ENCODE measurements around the gene FMN2.

FMN2 gene

DNA sequence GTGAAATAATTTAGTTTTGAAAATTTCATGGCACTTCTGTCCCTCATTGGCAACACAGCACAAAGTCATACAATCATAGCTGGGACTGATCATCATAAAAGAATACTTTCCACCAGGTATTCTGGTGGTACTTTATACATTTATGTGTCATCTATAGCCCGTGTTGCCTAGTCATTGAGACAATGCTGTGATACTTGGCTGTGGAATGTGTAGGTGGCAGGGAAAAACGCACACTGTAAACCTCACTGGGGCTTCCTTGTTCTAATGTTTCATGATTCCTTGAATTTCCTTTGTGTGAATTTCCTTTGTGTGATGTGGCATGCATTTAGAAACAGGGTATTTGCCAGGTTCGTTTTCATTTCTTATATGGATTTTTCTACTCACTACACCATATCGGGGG, 118.3 kb downstream of the FMN2 start:
- H3K27ac ChIP-seq = no peak overlapping the region
- TF ChIP-seq, protein P1, sequence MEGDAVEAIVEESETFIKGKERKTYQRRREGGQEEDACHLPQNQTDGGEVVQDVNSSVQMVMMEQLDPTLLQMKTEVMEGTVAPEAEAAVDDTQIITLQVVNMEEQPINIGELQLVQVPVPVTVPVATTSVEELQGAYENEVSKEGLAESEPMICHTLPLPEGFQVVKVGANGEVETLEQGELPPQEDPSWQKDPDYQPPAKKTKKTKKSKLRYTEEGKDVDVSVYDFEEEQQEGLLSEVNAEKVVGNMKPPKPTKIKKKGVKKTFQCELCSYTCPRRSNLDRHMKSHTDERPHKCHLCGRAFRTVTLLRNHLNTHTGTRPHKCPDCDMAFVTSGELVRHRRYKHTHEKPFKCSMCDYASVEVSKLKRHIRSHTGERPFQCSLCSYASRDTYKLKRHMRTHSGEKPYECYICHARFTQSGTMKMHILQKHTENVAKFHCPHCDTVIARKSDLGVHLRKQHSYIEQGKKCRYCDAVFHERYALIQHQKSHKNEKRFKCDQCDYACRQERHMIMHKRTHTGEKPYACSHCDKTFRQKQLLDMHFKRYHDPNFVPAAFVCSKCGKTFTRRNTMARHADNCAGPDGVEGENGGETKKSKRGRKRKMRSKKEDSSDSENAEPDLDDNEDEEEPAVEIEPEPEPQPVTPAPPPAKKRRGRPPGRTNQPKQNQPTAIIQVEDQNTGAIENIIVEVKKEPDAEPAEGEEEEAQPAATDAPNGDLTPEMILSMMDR (IDR thresholded peaks at IDR 0.05) = no peak

GRCh38 chr1:240212556-240212955, 120.9 kb downstream of the FMN2 start:
- H3K27ac ChIP-seq = no peak overlapping the region
- TF ChIP-seq, protein P1 (IDR thresholded peaks at IDR 0.05) = no peak

GRCh38 chr1:240217403-240217802, 125.7 kb downstream of the FMN2 start:
- H3K27ac ChIP-seq = no peak overlapping the region
- TF ChIP-seq ZFX (IDR thresholded peaks at IDR 0.05; ENCODE audit: borderline replicate concordance) = no peak
- TF ChIP-seq, protein P1 (IDR thresholded peaks at IDR 0.05) = no peak

- H3K27ac ChIP-seq = no peak overlapping the region
- TF ChIP-seq ZFX (IDR thresholded peaks at IDR 0.05; ENCODE audit: borderline replicate concordance) = no peak
- TF ChIP-seq, protein P1 (IDR thresholded peaks at IDR 0.05) = no peak
Observed at GRCh38 chr1:240219104-240219503, 127.4 kb downstream of the FMN2 start.

DNA sequence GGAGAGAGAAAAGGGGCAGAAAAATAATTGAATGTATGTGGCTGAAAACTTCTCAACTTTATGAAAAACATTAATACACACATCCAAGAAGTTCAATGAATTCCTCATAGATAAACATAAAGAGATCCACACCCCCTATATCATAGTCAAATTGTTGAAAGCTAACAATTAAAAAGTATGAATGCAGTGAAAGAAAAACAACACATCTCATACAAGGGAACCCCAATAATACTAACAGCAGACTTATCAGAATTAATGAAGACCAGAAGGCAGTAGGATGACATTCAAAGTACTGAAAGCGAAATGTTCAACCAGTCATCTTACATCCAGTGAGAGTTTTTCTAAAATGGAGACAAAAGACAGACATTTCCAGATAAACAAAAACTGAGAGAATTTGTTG, 134.4 kb downstream of the FMN2 start:
- TF ChIP-seq ZFX (IDR thresholded peaks at IDR 0.05; ENCODE audit: borderline replicate concordance) = no peak
- TF ChIP-seq, protein P1 (IDR thresholded peaks at IDR 0.05) = no peak

DNA sequence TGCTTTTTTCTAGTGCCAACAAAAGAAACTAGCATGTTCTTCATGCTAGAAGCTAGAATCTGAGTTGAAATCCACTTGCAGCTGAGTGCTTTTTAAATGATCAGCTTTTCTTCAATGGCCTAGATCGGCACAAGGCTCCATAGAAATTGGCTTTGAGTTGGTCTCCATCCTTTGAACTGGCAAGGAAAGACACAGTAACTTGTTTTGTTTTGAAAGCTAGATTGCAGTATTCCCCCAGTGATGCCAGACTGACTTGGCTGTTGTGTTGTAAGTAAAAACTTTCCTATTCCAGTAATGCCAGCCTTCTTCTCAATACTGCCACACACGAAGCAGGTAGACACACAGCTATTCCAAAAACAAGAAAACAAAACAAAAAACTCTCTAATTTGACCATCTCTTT, 139.1 kb downstream of the FMN2 start:
- TF ChIP-seq, protein P1 (IDR thresholded peaks at IDR 0.05) = no peak
- TF ChIP-seq ZFX (IDR thresholded peaks at IDR 0.05; ENCODE audit: borderline replicate concordance) = no peak

More for the DNA sequence above, 134.4 kb downstream of the FMN2 start:
- no peak overlapping the region for H3K27ac ChIP-seq

DNA sequence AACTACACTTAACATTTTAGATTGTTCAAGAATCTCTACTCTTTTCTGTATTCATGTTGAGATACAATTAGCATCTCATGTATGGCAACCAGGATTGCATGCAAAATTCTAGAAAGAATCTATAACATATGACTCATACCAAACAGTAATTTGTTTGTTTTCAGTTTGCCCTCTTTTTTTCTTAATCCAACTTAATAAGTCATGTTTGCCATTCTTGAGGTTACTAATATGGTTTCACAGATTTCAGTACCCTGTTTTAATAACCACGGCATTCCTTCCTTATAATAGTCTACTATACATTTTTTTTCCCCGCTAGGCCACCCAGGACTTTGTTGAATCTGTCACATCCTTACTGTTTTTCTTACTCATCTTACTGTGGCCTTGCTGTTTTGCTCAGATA, 140.8 kb downstream of the FMN2 start:
- TF ChIP-seq, protein P1 (IDR thresholded peaks at IDR 0.05) = no peak
- no peak for TF ChIP-seq ZFX (IDR thresholded peaks at IDR 0.05; ENCODE audit: borderline replicate concordance)
- no peak overlapping the region for H3K27ac ChIP-seq

More for the DNA sequence above, 139.1 kb downstream of the FMN2 start:
- no peak overlapping the region for H3K27ac ChIP-seq
